ENCODE measurements around the gene CRYBB3.

Gene CRYBB3

GRCh38 chr22:25161017-25161915, 38.4 kb upstream of the CRYBB3 start:
- in situ Hi-C loops (cut with MboI; ENCODE audit: low pct_unique_long_range_greater_than_20kb, low sequenced_read_pairs, unreplicated experiment) = no loop called here
- TF ChIP-seq, protein P1, sequence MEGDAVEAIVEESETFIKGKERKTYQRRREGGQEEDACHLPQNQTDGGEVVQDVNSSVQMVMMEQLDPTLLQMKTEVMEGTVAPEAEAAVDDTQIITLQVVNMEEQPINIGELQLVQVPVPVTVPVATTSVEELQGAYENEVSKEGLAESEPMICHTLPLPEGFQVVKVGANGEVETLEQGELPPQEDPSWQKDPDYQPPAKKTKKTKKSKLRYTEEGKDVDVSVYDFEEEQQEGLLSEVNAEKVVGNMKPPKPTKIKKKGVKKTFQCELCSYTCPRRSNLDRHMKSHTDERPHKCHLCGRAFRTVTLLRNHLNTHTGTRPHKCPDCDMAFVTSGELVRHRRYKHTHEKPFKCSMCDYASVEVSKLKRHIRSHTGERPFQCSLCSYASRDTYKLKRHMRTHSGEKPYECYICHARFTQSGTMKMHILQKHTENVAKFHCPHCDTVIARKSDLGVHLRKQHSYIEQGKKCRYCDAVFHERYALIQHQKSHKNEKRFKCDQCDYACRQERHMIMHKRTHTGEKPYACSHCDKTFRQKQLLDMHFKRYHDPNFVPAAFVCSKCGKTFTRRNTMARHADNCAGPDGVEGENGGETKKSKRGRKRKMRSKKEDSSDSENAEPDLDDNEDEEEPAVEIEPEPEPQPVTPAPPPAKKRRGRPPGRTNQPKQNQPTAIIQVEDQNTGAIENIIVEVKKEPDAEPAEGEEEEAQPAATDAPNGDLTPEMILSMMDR (IDR thresholded peaks at IDR 0.05; ENCODE audit: extremely low read depth, insufficient read depth, missing control alignments) = no peak
- DNase-seq (ENCODE audit: low spot score) = no peak

DNA sequence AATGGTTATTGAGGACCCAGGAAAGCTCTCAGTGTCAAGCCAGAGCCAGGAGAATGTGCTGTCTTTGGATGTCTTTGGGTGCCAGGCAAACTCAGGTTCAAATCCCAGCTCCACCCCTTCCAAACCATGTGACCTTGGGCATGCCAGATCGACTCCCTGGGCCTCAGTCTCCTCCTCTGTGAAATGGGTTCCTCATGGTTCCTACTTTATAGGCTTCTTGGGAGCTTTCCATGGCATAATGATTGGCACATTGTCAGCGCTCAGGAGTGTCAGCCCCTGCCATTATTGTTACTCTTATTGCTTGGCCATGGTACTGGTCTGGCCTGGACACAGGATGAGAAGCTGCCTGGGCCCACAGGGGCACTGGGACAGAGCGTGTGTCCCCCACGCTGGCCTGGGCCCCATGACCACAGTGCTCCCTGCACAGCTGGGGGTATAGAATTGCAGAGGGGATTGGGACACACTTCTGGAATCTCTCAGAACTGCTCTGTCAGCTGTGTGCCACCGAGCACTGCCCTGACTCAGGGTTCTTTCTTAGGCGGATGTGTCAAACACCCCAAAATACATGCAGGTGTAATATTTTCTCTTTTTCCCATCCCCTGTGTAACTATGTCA, 37.6 kb upstream of the CRYBB3 start:
- TF ChIP-seq, protein P1 (IDR thresholded peaks at IDR 0.05; ENCODE audit: extremely low read depth, insufficient read depth, missing control alignments) = no peak
- no peak for DNase-seq (ENCODE audit: low spot score)
- in situ Hi-C loops (cut with MboI; ENCODE audit: low pct_unique_long_range_greater_than_20kb, low sequenced_read_pairs, unreplicated experiment) = no loop called here

DNA sequence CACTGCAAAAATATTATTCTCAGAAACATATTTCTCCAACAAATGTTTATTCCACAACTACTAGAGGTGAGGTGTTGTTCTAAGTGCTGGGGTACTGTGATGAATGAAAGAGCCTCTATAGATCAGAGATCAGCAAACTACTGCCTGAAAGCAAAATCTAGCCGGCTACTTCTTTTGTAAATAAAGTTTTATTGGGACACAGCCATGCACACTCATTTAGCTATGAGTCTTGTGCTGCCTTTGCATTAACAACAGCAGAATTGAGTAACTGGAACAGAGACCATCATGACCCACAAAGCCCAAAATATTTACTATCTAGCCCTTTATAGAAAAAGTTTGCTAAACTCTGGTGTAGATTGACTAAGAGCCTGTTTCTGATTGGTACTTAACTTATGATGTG, 37.1 kb upstream of the CRYBB3 start:
- in situ Hi-C loops (cut with MboI; ENCODE audit: low pct_unique_long_range_greater_than_20kb, low sequenced_read_pairs, unreplicated experiment) = no loop called here
- DNase-seq (ENCODE audit: low spot score) = no peak
- TF ChIP-seq, protein P1 (IDR thresholded peaks at IDR 0.05; ENCODE audit: extremely low read depth, insufficient read depth, missing control alignments) = no peak

DNA sequence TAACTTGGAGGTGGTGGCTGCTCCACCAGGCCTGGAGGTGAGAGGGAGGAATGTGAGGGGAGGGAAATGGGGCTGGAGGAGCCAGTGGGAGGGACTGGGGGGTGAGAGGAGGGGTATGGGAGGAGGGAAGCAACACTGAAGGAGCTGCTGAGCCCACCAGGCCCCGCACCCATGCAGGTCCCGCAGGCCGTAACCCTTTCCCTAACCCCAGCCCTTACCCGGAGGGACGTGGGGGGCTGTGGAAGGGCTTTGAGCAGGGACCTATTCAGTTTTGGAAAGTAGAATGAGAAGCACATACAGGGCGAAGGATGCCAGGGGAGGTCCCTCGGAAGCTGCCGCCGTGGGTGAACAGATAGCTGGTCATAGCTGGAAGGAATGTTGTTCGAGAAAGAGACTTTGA, 33.9 kb upstream of the CRYBB3 start:
- in situ Hi-C loops (cut with MboI; ENCODE audit: low pct_unique_long_range_greater_than_20kb, low sequenced_read_pairs, unreplicated experiment) = no loop called here
- no peak for DNase-seq (ENCODE audit: low spot score)
- TF ChIP-seq, protein P1 (IDR thresholded peaks at IDR 0.05; ENCODE audit: extremely low read depth, insufficient read depth, missing control alignments) = no peak

DNA sequence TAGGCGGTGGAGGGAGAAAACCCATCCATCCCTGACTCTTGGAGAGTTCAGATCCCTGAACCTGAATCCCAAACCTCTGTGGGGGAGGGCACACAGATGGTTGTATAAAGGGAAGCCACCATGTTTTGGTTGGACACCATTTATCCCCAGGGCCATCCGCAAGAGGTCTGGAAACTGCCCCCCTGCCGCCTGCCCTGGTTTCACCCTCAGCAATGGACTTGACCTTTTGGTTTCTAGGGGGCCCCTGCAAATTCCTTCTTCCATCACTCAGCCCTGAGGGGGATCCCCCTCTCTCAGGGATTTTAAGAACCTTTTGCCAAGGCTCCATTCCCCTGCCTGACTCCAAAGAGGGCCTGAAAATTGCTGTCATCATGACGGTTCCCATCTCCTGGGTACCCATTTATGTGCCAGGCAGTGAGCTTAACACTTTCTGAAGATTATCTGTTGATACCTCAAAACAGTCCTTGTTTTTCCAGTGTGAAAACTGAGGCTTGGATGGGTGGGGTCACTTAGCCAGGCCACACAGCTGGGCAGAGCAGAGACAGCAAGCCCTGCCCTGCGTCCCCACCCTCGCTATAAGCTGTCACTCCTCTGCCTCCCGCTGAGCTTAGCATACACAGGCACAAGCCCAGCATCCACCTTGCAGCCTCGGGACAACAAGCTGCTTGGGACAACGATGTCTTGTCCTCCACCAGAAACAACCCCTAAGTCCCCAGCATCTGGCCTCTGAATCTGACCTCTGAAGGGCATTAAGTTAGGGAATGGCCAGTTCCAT, 33.2 kb upstream of the CRYBB3 start:
- TF ChIP-seq, protein P1 (IDR thresholded peaks at IDR 0.05; ENCODE audit: extremely low read depth, insufficient read depth, missing control alignments) = no peak
- in situ Hi-C loops (cut with MboI; ENCODE audit: low pct_unique_long_range_greater_than_20kb, low sequenced_read_pairs, unreplicated experiment) = no loop called here
- no peak for DNase-seq (ENCODE audit: low spot score)

DNA sequence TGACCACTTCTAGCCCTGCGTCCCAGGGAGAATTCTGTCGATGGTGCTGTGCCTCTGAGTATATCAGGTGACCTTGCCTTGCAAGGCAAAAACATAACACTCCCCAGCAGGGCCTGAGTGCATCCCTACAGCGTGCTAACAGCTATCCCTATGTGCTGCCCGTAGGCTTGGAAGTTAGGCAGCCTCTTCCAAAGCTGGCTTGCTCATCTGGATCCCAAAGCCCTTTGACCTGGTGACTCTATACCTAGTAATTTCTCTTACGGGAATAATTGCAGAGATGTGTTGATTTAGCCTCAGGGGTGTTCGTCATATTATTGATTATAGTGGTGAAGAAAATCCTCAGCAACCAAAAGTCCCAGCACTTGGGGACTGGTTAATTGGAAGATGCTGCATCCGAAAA, 32.6 kb upstream of the CRYBB3 start:
- DNase-seq (ENCODE audit: low spot score) = no peak
- in situ Hi-C loops (cut with MboI; ENCODE audit: low pct_unique_long_range_greater_than_20kb, low sequenced_read_pairs, unreplicated experiment) = no loop called here
- TF ChIP-seq, protein P1 (IDR thresholded peaks at IDR 0.05; ENCODE audit: extremely low read depth, insufficient read depth, missing control alignments) = no peak

Measured in GM13977 (cell line).